GM12891 (cell line): ENCODE measurements around the gene C15orf61. TPM values are rescaled to one million over a fixed set of nuclear protein-coding genes. Genes with fewer than 3 reads are reported as not detected.
A peak's percentile ranks its signal among the peaks of the same experiment; 100 is the strongest.

Source experiments
- DNase-seq: peaks from one replicate; pipeline ENCODE4 v3.0.0; 2011; ENCODE audit warnings: low spot score; ENCODE audit not compliant: insufficient read length
- FAIRE-seq: peaks from 2 replicates; lab custom pipeline; 2011; peaks lifted over from hg19 to GRCh38; lab: Jason Lieb, UNC
- PAX5 ChIP-seq: IDR thresholded peaks from 2 replicates; pipeline ENCODE4 v1.6.1; 2011; ENCODE audit warnings: low read length, moderate library complexity, mild to moderate bottlenecking; ENCODE audit not compliant: insufficient read depth, severe bottlenecking
- POLR2A ChIP-seq: IDR thresholded peaks from 2 replicates; pipeline ENCODE4 v1.6.1; 2011; ENCODE audit warnings: low read depth, low read length, control low read depth
- POLR2AphosphoS5 ChIP-seq: IDR thresholded peaks from 2 replicates; pipeline ENCODE4 v1.6.1; 2011; ENCODE audit warnings: low read depth, low read length, control low read depth
- POU2F2 ChIP-seq: IDR thresholded peaks from 2 replicates; pipeline ENCODE4 v1.6.1; 2011; ENCODE audit warnings: low read depth, mild to moderate bottlenecking, control low read depth, low read length, moderate library complexity
- SPI1 ChIP-seq: IDR thresholded peaks from 2 replicates; pipeline ENCODE4 v1.6.1; 2011; ENCODE audit warnings: low read depth, low read length, control low read depth
- TAF1 ChIP-seq: IDR thresholded peaks from 2 replicates; pipeline ENCODE4 v1.6.1; 2011; ENCODE audit warnings: low read depth, low read length, control low read depth
- polyA plus RNA-seq: library from polyadenylated mRNA; unstranded; fragments of >200 nt; gene quantifications from one replicate; pipeline ENCODE4 v1.2.1, GENCODE V29; 2012; ENCODE audit warnings: low read depth, missing spikeins, inconsistent platforms; ENCODE audit not compliant: missing spikeins

Gene C15orf61
- 2.3 TPM for polyA plus RNA-seq

- DNase-seq (peak; percentile 81), FAIRE-seq (peak; percentile 96)
- TF ChIP-seq POU2F2 (peak; percentile 32; the same call in 1 of the 2 replicates), POLR2AphosphoS5 (peak; percentile 81), PAX5 (no peak), TAF1 (no peak; the same call in 1 of the 2 replicates), POLR2A (peak; percentile 77), SPI1 (no peak)
These were observed at the start of gene C15orf61 for GRCh38 chr15:67521029-67521782. TSS of gene C15orf61 (plus strand) at chr15:67521131. CDS start at chr15:67521249, 118 bp downstream.

- FAIRE-seq (no peak), DNase-seq (no peak)
- no peak for TF ChIP-seq TAF1
- TF ChIP-seq POU2F2: no peak
- no peak for TF ChIP-seq POLR2AphosphoS5
- no peak for TF ChIP-seq SPI1
- no peak for TF ChIP-seq PAX5
- no peak for TF ChIP-seq POLR2A
These were observed 48.0 kb upstream of the C15orf61 start for GRCh38 chr15:67472957-67473356.

- no peak for TF ChIP-seq SPI1
- DNase-seq: no peak
- no peak for FAIRE-seq
These were observed 46.4 kb upstream of the C15orf61 start for GRCh38 chr15:67474405-67475110.

GRCh38 chr15:67479781-67480505, 41.0 kb upstream of the C15orf61 start:
- no peak for FAIRE-seq
- no peak for DNase-seq

GRCh38 chr15:67480741-67481140, 40.2 kb upstream of the C15orf61 start:
- FAIRE-seq (no peak), DNase-seq (no peak)
- TF ChIP-seq POLR2AphosphoS5: no peak
- no peak for TF ChIP-seq TAF1
- no peak for TF ChIP-seq POU2F2
- no peak for TF ChIP-seq PAX5
- TF ChIP-seq POLR2A: no peak
- TF ChIP-seq SPI1: no peak

More at GRCh38 chr15:67479781-67480505, 41.0 kb upstream of the C15orf61 start:
- TF ChIP-seq POLR2A: no peak
- no peak for TF ChIP-seq POLR2AphosphoS5
- TF ChIP-seq POU2F2: no peak
- no peak for TF ChIP-seq SPI1
- no peak for TF ChIP-seq TAF1
- no peak for TF ChIP-seq PAX5

- DNase-seq: no peak
- FAIRE-seq: no peak
- no peak for TF ChIP-seq POLR2A
- no peak for TF ChIP-seq PAX5
- TF ChIP-seq POU2F2: no peak
- TF ChIP-seq SPI1: no peak
- no peak for TF ChIP-seq TAF1
- no peak for TF ChIP-seq POLR2AphosphoS5
These were observed 39.3 kb upstream of the C15orf61 start for GRCh38 chr15:67481680-67482079.

GRCh38 chr15:67495585-67495984, 25.3 kb upstream of the C15orf61 start:
- no peak for TF ChIP-seq POLR2A
- no peak for TF ChIP-seq PAX5
- no peak for TF ChIP-seq TAF1
- no peak for TF ChIP-seq SPI1
- no peak for TF ChIP-seq POLR2AphosphoS5
- no peak for TF ChIP-seq POU2F2
- no peak for DNase-seq
- FAIRE-seq: no peak

- TF ChIP-seq PAX5 (no peak), POLR2AphosphoS5 (no peak), SPI1 (no peak), POLR2A (no peak)
- DNase-seq: no peak
- FAIRE-seq: peak; percentile 9
These were observed 19.6 kb upstream of the C15orf61 start for GRCh38 chr15:67501177-67501835.

- TF ChIP-seq POLR2AphosphoS5 (no peak), POU2F2 (0 out of 2 replicates have a peak, but pooled peaks have one; percentile 32)
- DNase-seq: no peak
- peak; percentile 62 for FAIRE-seq
These were observed 19.0 kb upstream of the C15orf61 start for GRCh38 chr15:67501836-67502461.
